DOHH2 (cell line): ENCODE data around the gene PRADC1.

Experiments used
- EZH2phosphoT487 ChIP-seq: fragments of 200-600 bp; sonication (generic); IDR thresholded peaks from 2 replicates; pipeline ENCODE4 v1.6.1; 2017; ENCODE audit warnings: borderline replicate concordance, mild to moderate bottlenecking, antibody characterized with exemption, low read length, moderate library complexity, mixed read lengths
- TF ChIP-seq, protein P1 (sequence below): fragments of 200-600 bp; sonication (generic); IDR thresholded peaks from one replicate; pipeline ENCODE4 v1.5.1; 2014; ENCODE audit warnings: antibody characterized with exemption, mild to moderate bottlenecking, low read depth, low read length; ENCODE audit not compliant: poor library complexity, severe bottlenecking

DNA sequence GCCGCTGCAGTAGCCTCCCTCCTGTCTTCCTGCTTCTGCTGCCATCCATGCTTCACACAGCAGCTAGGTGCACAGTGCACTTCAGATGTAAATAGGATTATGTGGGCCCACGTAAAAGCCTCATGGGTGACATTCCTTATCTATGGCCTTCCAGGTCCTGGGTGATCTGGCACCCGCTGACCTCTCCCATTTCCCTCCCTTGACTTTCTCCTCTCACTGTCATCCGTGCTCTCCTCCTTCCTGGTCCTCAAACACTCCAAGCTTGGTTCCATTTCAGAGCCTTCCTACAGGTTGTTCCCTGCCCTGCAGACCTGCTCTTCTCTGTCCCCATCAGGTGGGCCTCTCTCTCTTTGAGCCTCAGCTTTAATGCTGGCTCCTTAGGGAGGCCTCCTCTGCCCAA is 23.0 kb downstream of the PRADC1 start:
- TF ChIP-seq, protein P1, sequence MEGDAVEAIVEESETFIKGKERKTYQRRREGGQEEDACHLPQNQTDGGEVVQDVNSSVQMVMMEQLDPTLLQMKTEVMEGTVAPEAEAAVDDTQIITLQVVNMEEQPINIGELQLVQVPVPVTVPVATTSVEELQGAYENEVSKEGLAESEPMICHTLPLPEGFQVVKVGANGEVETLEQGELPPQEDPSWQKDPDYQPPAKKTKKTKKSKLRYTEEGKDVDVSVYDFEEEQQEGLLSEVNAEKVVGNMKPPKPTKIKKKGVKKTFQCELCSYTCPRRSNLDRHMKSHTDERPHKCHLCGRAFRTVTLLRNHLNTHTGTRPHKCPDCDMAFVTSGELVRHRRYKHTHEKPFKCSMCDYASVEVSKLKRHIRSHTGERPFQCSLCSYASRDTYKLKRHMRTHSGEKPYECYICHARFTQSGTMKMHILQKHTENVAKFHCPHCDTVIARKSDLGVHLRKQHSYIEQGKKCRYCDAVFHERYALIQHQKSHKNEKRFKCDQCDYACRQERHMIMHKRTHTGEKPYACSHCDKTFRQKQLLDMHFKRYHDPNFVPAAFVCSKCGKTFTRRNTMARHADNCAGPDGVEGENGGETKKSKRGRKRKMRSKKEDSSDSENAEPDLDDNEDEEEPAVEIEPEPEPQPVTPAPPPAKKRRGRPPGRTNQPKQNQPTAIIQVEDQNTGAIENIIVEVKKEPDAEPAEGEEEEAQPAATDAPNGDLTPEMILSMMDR, result no peak
- TF ChIP-seq EZH2phosphoT487, result no peak
